Right forelimb (tissue), 1 donor: Measurements from ENCODE around the gene SULT1A1.
"Not testable (repeated sequence)": the region's sequence is repeated elsewhere in the genome, so short reads cannot be mapped to it uniquely, and the experiment has no call there.

ENCODE experiments used
- DNase-seq: peaks from one replicate; pipeline ENCODE4 v3.0.0-alpha.2; 2018

Gene SULT1A1

DNA sequence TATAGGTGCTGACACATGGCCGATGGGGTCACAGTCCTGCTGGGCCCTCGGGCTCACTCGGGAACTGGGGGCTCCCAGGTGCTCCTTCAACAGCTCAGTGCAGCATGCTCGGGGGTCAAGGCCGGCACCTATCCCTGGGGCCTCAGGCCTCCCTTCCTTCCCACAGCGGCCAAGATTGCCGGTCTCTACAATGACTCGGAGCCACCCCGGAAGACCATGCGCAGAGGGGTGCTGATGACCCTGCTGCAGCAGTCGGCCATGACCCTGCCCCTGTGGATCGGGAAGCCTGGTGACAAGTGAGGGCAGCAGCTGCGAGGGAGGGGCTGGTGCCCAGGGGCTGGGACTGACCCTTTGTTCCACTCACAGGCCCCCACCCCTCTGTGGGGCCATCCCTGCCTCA lies 19.9 kb downstream of the SULT1A1 start:
- no peak for DNase-seq

DNA sequence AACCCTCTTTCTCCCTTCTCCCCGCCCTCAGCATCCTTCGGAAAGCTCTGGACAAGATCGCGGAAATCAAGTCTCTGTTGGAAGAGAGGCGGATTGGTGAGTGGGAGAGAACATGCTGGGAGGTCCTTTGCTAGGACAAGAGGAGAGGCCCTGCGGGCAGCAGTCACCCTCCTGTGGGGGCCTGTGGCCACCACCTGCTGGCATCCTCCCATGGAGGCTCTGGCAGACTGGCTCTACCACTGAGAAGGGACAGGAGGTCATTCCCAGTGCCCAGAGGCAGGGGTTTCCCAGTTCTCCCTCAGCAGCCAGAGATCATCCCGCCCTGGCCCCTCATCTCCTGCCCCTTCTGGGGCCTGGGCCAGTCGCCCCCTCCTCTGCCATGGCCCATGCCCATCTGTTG lies 20.8 kb downstream of the SULT1A1 start:
- no peak for DNase-seq

DNA sequence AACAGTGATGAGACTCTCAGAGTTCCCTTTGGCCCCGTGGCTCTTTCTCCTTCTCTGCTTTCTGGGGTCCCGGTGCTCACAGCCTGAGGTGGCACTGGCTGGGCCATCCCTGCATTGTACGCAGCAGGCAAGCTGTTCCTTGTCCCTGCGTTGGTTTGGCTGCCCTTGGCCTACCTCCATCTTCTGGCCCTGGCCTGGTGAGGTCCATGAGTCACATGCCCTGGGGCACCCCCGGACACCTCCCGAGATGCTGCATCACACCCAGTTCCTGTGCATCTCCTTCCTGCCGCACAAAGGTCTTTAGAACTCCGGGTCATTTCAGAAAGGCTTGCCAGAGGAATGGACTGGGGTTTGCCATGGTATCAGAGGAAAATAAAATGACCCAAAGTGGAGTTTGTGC lies 22.5 kb downstream of the SULT1A1 start:
- DNase-seq = no peak

DNA sequence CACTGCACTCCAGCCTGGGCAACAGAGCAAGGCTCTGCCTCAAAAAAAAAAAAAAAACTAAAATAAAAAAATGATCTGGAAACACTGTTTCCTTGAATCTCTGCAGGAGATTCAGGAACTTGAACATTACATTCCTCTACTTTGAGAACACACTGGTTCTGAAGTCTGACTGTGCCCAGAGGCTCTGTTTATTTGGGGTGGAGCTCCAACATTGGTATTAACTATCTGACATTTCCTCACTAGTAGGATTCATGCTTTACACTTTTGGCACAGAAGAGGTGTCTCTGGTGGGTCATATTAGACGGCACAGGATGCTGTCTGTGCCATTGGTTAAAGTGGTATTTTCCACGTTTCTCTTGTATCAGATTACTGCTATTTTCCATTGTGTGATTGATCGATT lies 23.4 kb downstream of the SULT1A1 start:
- no peak for DNase-seq

DNA sequence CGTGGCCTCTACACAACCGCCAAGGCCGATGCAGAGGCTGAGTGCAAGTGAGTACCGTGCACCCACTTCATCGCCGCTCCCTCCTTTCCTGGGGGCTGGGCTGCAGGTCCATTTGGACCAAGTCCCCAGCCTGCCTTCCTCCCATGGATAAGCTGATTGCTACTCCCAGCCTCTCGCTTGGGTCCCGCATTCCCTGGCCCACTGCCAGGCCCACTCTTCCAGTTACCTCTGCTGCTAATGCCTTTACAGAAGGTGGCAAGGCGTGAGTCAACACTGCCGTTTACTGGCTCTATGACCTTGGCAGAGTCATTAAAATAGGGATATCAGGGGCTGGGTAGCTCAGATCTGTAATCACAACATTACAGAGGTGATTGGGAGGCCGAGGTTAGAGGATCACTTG lies 24.2 kb downstream of the SULT1A1 start:
- no peak for DNase-seq

DNA sequence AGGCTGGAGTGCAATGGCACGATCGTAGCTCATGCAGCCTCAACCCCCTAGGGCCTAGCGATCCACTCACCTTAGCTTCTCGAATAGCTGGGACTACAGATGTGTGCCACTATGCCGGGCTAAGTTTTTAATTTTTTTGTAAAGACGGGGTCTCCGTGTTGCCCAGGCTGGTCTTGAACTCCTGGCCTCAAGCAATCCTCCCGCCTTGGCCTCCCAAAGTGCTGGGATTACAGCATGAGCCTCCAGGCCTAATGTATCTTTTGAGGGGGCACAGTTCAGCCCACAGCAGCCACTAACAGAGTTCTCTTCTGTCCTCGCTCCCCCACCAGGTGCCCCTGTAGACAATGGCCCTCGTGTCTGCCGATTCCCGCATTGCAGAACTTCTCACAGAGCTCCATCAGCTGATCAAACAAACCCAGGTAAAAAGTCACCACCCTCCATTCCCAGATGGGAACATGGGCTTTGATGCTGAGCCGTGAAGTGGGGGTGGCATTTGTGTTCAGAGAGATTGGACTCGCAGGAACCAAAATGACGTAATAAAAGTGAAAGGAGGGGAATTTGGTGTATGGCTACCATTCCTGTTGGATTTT lies 29.0 kb downstream of the SULT1A1 start:
- DNase-seq = no peak

DNA sequence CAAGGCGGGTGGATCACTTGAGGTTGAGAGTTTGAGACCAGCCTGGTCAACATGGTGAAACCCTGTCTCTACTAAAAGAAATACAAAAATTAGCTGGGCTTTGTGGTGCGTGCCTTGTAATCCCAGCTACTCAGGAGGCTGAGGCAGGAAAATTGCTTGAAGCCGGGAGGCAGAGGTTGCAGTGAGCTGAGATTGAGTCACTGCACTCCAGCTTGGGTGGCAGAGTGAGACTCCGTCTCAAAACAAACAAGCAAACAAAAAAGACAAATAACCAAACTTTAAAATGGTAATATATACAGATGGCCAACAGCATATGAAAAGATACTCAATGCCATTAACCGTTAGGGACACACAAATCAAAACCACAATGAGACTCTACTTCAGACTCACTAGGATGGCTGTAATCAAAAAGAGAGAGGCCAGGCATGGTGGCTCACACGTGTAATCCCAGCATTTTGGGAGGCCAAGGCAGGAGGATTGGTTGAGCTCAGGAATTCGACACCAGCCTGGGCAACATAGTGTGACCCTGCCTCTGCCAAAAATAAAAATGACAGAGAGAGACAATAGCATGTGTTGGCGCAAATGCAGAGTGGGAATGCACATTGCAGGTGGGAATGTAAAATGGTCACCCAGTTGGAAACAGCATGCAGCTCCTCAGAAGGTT lies 34.3 kb downstream of the SULT1A1 start:
- DNase-seq = no peak

DNA sequence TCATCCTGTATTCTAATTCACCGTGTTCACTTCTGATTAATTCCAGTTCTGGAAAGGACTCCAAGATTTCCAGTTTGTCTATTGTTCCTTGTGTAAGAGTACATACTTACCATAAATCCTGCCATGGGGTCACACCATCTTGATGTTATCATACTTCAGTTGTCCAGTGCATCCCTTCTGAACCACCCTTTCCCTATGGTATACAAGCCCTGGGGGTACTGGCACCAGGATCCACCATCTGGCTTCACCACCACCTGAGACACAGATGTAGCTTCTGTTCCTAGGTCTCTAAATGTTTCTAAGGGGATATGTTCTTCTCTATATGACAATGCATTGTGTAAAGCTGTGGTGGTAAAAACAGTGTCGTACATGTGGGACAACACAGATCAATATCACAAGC lies 34.9 kb downstream of the SULT1A1 start:
- no peak for DNase-seq

DNA sequence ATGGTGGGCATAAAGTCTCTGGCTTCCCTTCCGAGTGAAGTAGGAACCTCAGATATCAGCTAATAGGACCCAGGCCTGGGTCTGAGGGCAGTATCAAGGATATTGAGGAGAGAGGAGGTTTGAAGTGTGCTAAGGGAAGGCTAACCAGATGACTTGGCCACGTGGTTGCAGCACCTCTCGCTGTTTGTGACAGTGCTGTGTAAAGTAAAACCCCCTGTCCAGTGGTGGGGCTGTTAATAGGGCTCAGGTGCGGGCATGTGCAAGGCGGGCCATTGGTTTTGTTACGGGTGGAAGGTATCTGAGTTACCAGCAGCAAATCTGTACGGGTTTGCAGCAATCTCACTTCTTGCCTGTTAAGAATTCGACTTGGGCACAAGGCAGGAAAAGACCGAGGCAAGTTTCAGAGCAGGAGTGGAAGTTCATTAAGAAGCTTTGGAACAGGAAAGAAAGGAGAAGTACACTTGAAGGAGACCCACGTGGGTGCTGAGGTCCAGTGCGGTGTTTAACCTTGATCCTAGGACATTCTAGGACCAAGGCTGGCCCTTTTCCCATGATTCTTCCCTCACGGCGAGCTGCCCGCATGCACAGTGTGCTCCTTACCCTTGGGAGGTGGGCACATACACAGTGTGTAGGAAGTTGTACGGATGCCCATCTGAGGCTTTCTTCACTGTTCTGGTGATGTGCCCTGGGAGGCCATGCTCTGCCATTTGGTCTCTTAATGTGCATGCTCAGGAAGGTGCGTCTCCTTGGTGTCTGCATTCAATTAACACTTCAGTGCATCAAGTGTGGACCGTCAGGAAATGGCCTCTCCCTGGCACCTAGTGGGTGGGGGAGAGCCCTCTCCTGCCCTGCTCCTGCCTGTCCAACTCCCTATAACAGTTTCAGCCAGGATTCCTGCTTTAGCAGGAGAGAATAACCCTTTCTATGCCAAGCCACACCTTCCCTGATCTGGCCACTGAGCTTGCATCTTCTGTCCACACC lies 35.8 kb downstream of the SULT1A1 start:
- no peak for DNase-seq

DNA sequence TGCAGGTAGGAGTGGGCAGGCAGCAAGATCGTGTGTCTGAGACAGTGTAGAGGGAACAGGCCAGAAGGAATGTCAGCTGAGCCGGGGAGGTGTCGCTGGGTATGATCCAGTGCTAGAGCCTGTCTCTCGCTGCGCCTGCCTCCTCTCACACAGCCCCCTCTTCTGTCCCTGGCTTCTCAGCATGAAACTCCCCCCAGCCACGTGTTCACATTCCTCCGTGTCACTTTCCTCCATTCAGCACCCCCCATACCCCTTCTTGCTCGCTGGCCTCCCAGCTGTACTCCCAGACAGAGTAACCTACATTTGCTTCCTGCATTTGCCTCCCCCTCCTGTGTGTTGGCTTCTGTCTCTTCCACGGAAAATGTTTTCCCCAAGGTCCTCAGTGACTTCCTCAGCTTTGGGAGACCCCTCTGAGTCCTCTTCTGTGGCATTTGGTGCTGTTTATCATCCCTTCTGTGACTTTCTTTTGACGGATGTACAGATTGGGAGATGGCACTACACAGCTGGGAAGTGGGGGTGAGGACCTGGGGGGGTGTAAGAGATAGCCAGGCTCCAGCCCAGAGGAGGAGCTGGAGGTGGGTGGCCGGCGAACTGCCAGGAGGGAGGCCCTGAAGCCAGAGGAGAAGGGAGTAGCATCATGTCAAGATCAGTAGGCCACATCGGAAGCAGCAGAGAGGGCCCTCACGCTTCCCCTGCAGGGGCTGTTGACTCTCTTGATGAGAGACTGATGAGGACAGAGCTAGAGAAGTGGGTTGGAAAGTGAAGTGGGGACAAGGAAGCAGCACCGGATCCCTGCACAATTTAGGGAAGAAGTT lies 36.9 kb downstream of the SULT1A1 start:
- DNase-seq = peak; percentile 69

DNA sequence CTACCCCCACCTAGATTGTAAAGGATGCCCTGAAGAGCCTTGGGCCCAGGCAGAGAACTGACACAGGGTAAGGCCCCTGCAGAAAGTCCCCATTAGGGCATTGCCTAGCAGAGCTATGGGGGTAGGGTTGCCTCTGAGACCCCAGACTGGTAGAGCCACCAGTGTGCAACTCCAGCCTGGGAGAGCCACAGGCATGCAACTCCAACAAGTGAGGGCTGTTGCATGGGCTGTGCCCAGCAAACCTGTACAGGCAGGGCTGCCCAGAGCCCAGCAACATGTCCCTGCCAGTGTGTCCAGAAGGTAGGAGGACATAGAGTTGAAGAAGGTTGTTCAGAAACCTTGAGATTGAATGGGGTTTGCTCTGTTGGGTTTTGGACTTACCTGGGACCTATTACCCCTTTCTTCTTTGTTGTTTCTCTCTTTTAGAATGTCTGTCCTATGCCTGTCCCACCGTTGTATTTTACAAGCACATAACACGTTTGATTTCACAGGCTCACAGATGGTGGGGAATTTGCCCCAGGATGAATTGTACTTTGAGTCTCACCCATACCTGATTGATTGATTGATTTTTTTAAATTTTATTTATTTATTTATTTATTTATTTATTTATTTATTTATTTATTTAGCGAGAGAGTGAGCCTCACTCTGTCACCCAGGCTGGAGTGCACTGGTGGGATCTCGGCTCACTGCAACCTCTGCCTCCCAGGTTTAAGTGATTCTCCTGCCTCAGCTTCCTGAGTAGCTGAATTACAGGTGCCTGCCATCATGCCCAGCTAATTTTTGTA lies 39.7 kb downstream of the SULT1A1 start:
- DNase-seq = no peak

DNA sequence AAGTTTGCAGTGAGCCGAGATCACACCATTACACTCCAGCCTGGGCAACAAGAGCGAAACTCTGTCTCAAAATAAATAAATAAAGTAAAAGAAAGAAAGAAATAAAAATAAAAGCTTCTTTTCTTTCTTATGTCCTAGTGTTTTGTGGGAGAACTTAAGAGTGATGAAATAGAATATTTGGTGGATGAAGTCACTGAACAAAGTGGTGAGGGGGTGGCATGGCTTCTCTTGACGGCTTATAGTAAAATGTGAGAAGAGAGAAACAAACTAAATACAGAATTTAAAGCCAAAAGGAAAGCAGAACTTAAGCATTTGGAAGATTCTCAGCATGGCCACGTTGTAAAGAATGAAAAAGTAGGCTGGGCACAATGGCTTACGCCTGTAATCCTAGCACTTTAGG lies 40.8 kb downstream of the SULT1A1 start:
- DNase-seq = no peak

DNA sequence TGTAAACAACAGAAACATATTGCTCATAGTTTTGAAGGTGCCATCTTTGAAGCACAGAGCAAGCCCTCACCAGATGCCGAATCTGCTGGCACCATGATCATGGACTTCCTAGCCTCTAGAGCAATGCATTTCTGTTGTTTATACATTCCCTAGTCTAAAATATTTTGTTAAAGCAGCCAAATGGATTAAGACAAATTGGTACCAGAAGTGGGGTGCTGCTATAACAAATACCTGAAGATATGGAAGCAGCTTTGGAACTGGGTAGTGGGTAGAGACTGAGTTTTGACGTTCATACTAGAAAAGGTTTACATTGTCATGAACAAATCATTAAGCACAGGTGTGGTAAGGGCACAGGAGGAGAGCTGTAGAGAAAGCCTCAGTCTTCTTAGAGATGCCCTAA lies 42.6 kb downstream of the SULT1A1 start:
- DNase-seq = no peak

DNA sequence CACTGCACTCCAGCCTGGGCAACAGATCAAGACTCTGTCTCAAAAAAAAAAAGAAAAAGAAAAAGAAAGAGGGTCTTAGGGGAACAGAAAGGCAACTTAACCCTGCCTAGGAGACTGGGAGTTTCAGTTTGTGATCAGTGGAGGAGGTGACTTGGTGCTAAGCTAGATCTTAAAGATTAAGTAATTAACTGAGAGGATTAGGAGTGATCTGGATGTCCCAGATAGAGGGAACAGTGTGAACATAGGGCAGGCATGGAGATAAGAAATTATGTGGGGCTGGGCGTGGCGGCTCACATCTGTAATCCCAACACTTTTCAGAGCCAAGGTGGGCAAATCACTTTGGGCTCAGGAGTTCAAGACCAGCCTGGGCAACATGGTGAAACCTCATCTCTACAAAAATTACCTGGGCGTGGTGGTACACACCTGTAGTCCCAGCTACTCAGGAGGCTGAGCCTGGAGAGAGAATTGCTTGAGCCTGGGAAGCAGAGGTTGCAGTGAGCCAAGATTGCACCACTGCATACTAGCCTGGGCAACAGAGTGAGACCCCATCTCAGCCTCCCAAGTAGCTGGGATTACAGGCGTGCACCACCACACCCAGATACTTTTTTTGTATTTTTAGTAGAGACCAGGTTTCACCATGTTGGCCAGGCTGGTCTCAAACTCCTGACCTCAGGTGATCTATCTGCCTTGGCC lies 43.5 kb downstream of the SULT1A1 start:
- not testable (repeated sequence) for DNase-seq

DNA sequence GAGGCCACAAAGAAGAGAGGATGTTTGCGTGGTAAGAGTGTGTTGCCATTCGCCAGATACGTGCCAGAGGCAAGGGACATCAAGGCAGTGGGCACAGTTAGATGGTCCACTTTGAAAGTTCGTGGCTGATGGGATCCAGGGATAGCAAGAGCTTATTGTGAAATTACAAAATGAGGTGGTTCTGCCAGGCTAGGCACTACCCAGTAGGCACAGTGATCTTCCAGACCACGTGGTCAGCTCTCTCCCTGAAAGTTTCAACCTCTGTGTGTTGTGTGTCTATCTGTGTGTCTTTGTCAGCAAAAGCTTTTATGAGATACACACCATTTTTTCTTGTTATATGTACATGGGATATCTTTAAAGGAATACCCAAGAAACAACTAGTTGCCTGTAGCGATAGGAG lies 46.6 kb downstream of the SULT1A1 start:
- no peak for DNase-seq

DNA sequence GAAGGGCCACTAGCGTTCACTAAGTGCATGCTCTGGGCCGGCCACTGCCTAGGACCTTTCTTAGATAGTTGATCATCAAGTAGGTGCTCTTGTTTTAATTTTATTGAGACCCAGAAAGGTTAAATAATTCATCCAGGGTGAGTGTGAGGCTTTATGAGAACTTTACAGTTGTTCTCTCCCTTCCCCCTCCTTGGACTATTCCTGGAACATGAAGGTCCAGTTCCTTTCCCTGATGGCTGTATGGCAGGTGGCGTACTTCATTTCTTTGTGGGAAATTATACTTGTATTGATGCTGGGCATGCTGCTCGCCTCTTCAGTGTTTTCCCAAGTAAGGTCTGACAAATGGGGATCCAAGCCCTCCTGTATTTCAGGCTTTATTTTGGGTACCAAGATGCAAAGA lies 47.6 kb downstream of the SULT1A1 start:
- DNase-seq = no peak

DNA sequence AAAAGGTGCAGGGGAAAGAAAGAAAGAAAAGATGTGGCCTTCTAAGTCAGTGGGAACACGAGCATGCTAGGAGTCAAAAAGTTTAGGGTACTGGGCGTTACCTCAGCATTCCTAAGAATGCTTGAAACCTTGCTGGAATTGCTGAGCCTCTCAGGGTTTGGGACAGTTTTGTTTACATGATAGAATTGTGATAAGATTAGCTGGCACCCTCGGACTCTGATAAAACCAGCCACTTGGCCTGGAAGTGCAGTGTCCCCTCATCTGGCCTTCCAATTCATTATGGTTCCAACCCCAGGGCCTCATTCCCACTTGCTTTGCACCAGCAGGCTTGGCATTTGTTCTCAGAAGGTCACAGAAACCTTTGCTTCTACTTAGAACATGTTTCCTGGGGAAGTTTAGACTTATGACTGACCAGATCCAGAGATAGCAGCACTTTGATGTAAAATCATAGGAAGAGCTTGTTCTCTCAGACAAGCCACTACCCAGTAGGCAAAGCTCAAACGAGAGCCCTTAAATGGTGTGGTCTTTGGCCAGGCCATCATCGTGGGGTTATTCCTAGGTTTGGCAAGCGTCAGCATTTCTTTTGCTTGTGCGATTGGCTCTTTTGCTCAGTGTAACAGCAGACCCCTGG lies 48.2 kb downstream of the SULT1A1 start:
- no peak for DNase-seq

DNA sequence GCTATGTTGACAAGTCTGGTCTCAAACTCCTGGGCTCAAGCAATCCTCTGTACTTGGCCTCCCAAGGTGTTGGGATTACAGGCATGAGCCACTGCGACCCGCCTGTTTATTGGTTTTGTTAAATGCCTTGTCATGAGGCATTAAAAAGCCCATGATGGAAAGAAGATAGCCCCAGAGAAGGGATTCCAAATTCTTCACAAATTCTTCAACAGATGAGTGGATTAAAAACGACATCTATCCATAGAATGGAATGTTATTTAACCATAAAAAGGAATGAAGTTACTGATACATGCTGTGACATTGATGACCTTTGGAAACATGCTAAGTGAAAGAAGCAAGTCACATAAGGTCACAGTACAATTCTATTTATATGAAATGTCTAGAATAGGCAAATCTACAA lies 51.4 kb downstream of the SULT1A1 start:
- no peak for DNase-seq

DNA sequence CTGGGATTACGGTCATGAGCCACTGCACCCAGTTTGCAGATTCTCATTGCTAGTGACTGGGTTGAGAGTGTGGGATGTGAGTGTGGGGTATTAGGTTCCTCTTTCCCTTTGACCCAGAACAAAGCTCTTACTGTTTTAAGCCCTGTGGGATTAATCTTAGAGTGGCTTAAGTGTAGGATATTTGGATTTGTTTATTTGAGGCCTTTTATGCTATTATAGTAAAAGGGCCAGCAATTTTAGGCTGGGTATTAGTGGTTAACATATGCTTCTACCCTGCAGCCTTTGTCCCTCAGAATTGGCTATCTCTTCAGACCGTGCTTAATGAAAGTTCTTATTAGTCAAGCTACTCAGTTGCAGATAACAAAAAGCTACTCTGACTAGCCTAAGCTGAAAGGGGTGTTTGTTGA lies 52.9 kb downstream of the SULT1A1 start:
- DNase-seq = no peak

DNA sequence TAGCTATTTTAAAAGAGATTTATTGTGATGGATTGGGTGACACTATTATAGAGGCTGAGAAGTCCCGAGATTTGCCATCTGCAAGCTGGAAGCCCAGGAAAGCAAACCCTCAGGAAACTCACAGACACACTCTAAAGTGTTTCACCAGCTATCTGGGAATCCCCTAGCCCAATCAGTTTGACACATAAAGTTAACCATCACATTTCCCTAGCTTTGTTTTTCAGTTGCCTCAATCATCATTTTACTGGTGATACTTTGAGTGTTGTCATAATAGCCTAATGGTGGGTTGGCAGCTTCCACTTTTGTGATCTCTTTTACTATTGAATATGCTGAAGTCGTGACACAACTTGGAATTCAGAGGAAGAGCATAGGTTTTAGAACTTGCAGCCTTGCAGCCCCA lies 54.3 kb downstream of the SULT1A1 start:
- no peak for DNase-seq
